K562 (cell line): Measurements from ENCODE around the gene S1PR1. TPM values are rescaled to one million over a fixed set of nuclear protein-coding genes. Genes with fewer than 3 reads are reported as not detected.

Source experiments
- ESRRA ChIP-seq: fragments of 450-650 bp; IDR thresholded peaks from 2 replicates; pipeline ENCODE4 v1.6.1; 2014; ENCODE audit warnings: low read depth, mild to moderate bottlenecking, moderate library complexity, borderline replicate concordance
- HMBOX1 ChIP-seq: sonication (generic); IDR thresholded peaks from 2 replicates; pipeline ENCODE4 v1.6.1; 2016
- MCM5 ChIP-seq: fragments of 450-650 bp; IDR thresholded peaks from 2 replicates; pipeline ENCODE4 v1.6.1; 2016; ENCODE audit warnings: low read depth
- RCOR1 ChIP-seq, 2 experiments: IDR thresholded peaks; 2 replicates each; pipeline ENCODE4 v1.6.1; 2012; ENCODE audit warnings: low read depth in 2 of 2, low read length in 2 of 2, borderline replicate concordance in 1 of 2, improper control_type of control experiment in 1 of 2
- SREBF1 ChIP-seq: fragments of 150-350 bp; IDR thresholded peaks from 2 replicates; pipeline ENCODE4 v1.6.1; 2014; ENCODE audit warnings: antibody characterized with exemption, low read depth, low read length, borderline replicate concordance
- ZNF133 ChIP-seq: fragments of 250-450 bp; sonication (Bioruptor Pico); IDR thresholded peaks from 2 replicates; pipeline ENCODE4 v1.4.0; 2020; ENCODE audit warnings: mild to moderate bottlenecking
- ZNF318 ChIP-seq, 2 experiments: fragments of 450-650 bp; IDR thresholded peaks; 2 replicates each; pipeline ENCODE4 v1.6.1; 2016; ENCODE audit warnings: mild to moderate bottlenecking in 2 of 2, borderline replicate concordance in 1 of 2, low read depth in 1 of 2, moderate library complexity in 1 of 2
- ZNF696 ChIP-seq: fragments of 250-450 bp; sonication (Bioruptor Pico); conservative IDR thresholded peaks from 2 replicates; pipeline ENCODE4 v1.4.0; 2020; ENCODE audit warnings: mild to moderate bottlenecking, moderate library complexity
- polyA plus RNA-seq, 8 experiments: library from polyadenylated mRNA; depleted of rRNA in 4 of 8; stranded (reverse) in 5 of 8; unstranded in 3 of 8; fragments of >200 nt; fragmentation: Nextera tagmentation in 2 of 8; fragmentation: Illumina TruSeq in 1 of 8; extraction: Ambion mirVana in 2 of 8; extraction: Trizol in 1 of 8; gene quantifications; 2 replicates each; pipeline versions ENCODE4 v1.2.1 to v1.2.3, GENCODE V29; 2011 to 2014; ENCODE audit warnings: inconsistent platforms in 1 of 8, missing spikeins in 1 of 8
- total RNA-seq, 7 experiments: library from RNA; depleted of rRNA in 6 of 7; stranded (reverse); fragments of >200 nt in 6 of 7; fragmentation: Illumina TruSeq in 2 of 7; extraction: Trizol in 2 of 7; gene quantifications; 2 replicates each; pipeline versions ENCODE4 v1.2.1 to v1.2.3, GENCODE V29; 2011 to 2021; ENCODE audit warnings: low replicate concordance in 1 of 7

The S1PR1 gene
- total and polyA plus RNA-seq, 9 of the 15 experiments (the other 6 are each of a cell fraction or from before 2014, with no cell fraction given), result 0.22 to 1.2 (median 0.43) TPM

- TF ChIP-seq ZNF318 (IDR thresholded peaks at IDR 0.05; ENCODE audit: borderline replicate concordance in 1 of 2, low read depth in 1 of 2), result no peak
- TF ChIP-seq ZNF133 (CRISPR knock-in tag), result no peak
- TF ChIP-seq ESRRA, result no peak
- TF ChIP-seq ZNF696 (CRISPR knock-in tag), result no peak
- TF ChIP-seq HMBOX1, result no peak
- no peak for TF ChIP-seq RCOR1 (IDR thresholded peaks at IDR 0.05; ENCODE audit: borderline replicate concordance in 1 of 2, low read depth in 2 of 2, low read length in 2 of 2)
- no peak for TF ChIP-seq MCM5
- no peak for TF ChIP-seq SREBF1
Measured at GRCh38 chr1:101221945-101222429, 14.8 kb upstream of the S1PR1 start (continued).
